GM18508 (cell line): ENCODE results near the gene ZNF81.
"Not testable (repeated sequence)": the region's sequence is repeated elsewhere in the genome, so short reads cannot be mapped to it uniquely, and the experiment has no call there.

Source experiments
- ATAC-seq: cut with Tn5 transposase; IDR thresholded peaks from one replicate; pipeline ENCODE4 v1.9.1; 2021; ENCODE audit warnings: moderate number of reproducible peaks; ENCODE audit not compliant: insufficient read depth, unreplicated experiment

ZNF81 gene

GRCh38 chrX:47836164-47837072, at the start of gene ZNF81:
TSS of gene ZNF81 (plus strand) at chrX:47836902. CDS start at chrX:47846268, 9,366 bp downstream.
- peak; percentile 61 for ATAC-seq

GRCh38 chrX:47796433-47796906, 40.2 kb upstream of the ZNF81 start:
- no peak for ATAC-seq

GRCh38 chrX:47797084-47797483, 39.6 kb upstream of the ZNF81 start:
- no peak for ATAC-seq

- no peak for ATAC-seq
These were observed 37.8 kb upstream of the ZNF81 start for GRCh38 chrX:47798861-47799260.

- no peak for ATAC-seq
These were observed 34.1 kb upstream of the ZNF81 start for GRCh38 chrX:47802589-47802988.

- not testable (repeated sequence) for ATAC-seq
These were observed 33.6 kb upstream of the ZNF81 start for GRCh38 chrX:47803103-47803502.

- ATAC-seq: no peak
These were observed 32.4 kb upstream of the ZNF81 start for GRCh38 chrX:47804315-47804714.

- not testable (repeated sequence) for ATAC-seq
These were observed 30.9 kb upstream of the ZNF81 start for GRCh38 chrX:47805844-47806243.

- ATAC-seq: not testable (repeated sequence)
These were observed 30.1 kb upstream of the ZNF81 start for GRCh38 chrX:47806415-47807271.

GRCh38 chrX:47807272-47807538, 29.5 kb upstream of the ZNF81 start:
- ATAC-seq: not testable (repeated sequence)

GRCh38 chrX:47807548-47807947, 29.2 kb upstream of the ZNF81 start:
- ATAC-seq: no peak

- ATAC-seq: no peak
These were observed 27.6 kb upstream of the ZNF81 start for GRCh38 chrX:47808904-47809788.

- ATAC-seq: no peak
These were observed 21.9 kb upstream of the ZNF81 start for GRCh38 chrX:47814851-47815250.

- no peak for ATAC-seq
These were observed 20.5 kb upstream of the ZNF81 start for GRCh38 chrX:47815901-47816845.

GRCh38 chrX:47817421-47817820, 19.3 kb upstream of the ZNF81 start:
- no peak for ATAC-seq

- no peak for ATAC-seq
These were observed 18.8 kb upstream of the ZNF81 start for GRCh38 chrX:47817897-47818296.

- ATAC-seq: no peak
These were observed 7.7 kb upstream of the ZNF81 start for GRCh38 chrX:47828984-47829383.

GRCh38 chrX:47831788-47832187, 4.9 kb upstream of the ZNF81 start:
- no peak for ATAC-seq

GRCh38 chrX:47838361-47838760, 1.7 kb downstream of the ZNF81 start:
- ATAC-seq: no peak
